Measurements from ENCODE around the gene CDH22.

CDH22 gene

DNA sequence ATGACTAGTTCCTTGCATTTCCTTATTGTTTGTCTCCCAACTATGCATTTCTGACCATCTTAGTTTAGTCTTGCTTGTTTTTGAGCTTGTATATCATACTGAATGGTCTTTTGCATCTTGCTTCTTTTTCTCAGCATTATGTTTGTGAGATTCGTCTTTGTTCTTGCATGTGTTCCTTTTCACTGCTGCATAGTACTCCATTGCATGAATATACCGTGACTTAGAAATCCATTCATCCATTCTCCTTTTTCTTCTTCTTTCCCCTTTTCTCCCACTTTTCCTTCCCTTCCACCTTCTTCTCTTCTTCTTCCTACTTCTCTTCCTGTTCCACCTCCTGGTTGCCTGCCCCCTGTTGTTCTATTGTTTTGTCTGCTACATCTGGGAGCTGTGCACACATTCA, 42.8 kb downstream of the CDH22 start:
- no peak for DNase-seq

- peak; percentile 62 for DNase-seq
Observed at GRCh38 chr20:46264391-46265266, 43.7 kb downstream of the CDH22 start.

DNA sequence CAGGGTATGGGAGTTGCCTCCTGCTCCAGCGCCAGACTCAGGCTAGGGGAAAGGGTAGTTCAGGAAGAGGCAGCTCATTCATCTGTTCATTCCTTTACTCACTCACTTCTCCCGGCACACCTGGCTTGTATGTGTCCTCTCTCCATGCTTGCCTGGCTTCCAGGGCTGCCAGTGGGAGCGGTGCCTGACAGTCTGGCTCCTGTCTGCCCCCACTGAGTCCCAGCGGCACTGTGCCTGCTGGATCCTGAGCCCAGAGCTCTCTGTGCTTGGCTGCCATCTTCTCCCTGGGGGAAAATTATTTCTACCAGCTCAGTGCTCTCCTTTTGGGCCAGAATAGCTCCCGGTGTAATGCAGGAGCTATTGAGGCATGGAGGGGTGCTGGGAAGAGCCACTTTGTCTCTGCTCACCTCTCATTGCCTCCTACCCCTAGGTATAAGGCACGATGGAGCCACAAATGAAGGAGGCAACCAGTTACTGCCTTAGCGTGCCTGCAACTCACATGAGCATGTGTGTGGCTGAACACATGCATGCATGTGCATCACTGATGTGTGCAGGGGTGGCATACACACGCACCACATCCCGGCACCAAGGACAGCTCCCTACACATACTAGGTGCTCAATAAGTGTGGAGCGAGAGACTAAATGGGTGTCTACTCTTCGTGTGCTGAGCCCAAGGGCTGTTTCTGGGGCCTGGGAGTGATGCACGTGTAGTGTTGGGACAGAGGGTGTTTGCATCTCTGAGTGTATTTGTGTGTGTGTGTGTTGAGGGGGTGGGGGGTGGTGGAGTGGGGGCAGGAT, 46.6 kb downstream of the CDH22 start:
- no peak for DNase-seq

DNA sequence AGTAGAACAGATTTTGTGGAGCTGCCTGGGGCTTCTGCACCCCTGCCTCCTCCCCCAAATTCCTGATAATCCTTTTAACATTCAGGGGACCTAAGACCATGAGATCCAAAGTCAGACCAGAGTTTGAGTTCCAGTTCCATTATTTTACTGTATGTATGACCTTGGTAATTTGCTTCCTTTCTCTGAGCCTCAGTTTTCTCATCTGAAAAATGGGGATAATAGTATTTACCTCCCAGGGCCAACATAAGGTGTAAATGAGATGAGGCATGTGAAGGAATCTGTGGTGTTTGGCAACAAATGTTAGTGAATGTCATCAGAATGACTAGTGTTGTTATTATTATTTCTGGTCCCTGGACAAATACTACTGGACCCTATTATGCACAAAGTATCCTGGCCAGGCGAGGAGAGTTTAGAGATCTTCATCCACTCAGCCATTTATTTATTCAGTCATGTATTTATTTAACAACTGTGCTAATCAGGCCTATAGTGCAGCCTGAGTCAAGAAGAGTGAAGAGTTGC, 47.3 kb downstream of the CDH22 start:
- no peak for DNase-seq

- DNase-seq: no peak
Observed at GRCh38 chr20:46260480-46260879, 47.8 kb downstream of the CDH22 start.

DNA sequence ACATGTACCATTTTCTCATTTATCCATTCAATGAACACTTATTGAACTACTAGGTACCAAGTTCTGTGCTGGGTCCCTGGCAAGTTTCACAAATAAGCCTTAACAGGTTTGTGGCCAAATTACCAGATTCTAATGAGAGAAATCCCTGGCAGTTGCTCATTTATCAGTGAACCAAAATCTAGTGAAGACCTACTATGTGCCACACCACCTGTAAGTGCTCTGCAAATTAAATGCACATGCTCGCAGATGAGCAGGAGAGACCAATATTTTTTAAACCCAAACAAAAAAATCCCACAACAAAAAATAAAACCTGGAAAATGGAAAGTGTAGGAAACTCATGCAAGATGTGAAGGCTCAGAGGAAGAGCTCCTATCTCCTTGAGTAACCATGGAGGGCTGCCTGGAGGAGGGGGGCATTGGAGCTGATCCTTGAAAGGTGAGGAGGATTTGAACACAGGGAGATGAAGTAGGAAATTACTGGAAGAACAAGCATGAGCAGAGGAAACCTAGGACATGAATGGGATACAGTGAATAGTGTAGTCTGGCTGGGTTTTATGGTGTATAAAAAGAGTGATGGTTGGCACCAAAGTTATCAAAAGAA, 48.9 kb downstream of the CDH22 start:
- DNase-seq: no peak

DNA sequence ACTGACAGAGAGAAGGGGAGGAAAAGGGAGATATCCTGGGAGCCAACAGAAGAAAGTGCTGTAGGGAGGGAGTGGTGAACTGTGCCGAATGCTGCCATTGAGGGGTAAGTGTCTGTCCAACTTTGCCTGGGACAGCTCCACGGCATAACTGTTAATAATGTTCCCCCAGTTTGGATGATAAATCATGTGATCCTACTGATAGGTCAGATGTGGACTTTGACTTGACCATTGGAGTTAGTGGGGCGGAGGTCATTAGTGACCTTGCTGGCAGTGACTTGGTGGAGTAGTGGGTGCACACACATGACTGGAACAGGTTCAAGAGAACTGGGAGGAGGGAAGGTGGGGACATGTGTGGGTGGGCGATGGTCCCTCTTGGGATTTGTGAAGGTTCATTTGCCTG, 50.4 kb downstream of the CDH22 start:
- no peak for DNase-seq

DNA sequence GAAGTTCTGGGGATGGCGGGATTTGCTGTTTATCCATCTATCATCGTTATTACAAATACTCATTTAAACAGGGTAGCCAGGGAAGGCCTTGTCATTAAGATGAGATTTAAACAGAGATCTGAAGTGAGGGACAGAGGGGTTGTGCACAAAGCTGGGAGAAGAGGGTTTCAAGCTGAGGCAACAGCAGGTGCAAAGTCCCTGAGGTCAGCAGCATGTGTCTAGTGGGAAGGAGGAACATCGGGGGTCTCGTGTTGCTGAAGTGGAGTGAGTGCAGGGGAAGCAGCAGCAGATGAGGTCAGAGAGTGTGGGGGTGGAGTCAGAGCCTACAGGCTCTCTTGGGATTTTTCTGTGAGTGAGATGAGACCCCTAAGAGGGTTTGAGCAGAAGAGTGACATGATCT, 52.0 kb downstream of the CDH22 start:
- DNase-seq: no peak

- peak; percentile 93 for DNase-seq
Observed at GRCh38 chr20:46255440-46256104, 52.7 kb downstream of the CDH22 start.

DNA sequence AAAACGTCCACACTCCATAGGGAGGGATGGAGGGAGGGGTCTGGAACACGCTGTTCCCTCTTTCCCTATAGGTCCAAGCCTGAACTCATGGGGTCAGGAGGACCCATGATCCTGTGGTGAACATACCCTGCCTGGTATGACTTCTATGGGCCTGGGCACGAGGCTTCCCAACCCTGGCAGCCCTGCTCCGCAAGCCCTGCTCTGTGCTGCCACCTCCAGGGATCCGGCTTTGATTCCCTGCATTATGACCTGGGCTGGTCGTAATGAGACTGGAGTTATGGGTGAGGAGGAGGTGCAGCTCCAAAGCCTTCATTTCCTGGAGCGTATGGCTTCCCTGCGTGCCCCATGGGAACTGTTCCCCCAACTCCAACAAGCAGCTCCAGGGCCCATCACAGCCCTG, 54.9 kb downstream of the CDH22 start:
- peak; percentile 78 for DNase-seq

- peak; percentile 16 for DNase-seq
Observed at GRCh38 chr20:46252352-46253091, 55.8 kb downstream of the CDH22 start.

DNA sequence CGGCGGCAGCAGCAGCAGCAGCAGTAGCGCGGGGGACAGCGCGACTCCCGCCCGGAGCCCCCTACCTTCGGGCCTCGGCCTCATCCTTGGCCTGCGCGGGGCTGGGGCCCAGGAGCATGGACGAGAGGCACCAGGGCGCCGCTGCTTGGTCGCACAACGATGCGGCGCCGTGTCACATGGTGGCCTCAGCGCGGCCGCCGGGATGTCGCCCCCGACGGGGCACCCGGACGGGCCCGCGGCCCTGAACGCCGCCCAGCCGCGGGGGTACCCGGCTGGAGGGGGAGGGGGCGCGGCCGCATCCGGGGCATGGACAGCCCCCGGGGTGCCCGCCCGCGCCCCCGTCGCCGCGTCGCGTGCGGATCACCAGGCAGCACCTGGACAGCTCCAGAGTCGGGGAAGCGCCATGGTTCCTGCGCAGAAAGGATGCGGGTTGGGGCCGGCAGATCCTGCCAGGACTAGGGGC, 57.1 kb downstream of the CDH22 start:
- DNase-seq: no peak

DNA sequence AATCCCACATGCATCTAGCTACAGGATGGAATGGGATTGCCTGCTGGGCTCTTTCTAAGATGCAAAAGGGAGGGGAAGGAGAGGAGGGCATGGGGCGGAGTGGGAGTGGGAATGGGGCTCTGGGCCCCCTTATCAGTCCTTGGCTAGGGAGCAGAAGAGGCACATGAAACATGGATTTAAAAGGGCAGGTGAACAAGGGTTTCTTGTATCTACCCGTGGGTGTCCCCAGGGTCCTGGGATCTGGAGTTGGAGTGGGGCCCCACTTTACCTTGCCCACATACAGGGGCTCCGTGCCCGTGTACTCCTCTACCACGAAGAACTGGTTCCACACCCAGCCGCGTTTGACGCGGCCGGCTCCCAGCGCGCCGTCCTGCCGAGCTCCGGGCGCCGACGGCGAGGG, 57.5 kb downstream of the CDH22 start:
- DNase-seq: no peak

DNA sequence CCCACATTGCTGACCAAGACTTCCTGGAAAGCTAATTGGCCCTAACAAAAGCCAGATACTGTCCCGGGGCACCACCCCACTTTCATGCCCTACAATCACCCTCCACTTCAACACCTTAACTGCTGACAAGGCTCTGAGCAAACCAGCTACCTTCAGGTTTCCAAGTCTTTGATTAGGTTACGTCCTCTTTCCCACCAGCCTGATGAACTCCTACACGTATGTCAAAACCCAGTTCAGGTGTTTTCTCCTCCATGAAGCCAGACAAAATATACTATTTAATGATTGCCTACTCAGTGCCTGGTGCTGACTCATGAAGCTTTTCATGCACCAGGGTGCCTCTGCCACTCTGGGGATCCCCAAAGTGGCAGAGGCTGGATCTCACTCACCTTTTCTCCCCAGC, 58.6 kb downstream of the CDH22 start:
- no peak for DNase-seq

- no peak for DNase-seq
Observed at GRCh38 chr20:46246559-46246958, 61.7 kb downstream of the CDH22 start.

DNA sequence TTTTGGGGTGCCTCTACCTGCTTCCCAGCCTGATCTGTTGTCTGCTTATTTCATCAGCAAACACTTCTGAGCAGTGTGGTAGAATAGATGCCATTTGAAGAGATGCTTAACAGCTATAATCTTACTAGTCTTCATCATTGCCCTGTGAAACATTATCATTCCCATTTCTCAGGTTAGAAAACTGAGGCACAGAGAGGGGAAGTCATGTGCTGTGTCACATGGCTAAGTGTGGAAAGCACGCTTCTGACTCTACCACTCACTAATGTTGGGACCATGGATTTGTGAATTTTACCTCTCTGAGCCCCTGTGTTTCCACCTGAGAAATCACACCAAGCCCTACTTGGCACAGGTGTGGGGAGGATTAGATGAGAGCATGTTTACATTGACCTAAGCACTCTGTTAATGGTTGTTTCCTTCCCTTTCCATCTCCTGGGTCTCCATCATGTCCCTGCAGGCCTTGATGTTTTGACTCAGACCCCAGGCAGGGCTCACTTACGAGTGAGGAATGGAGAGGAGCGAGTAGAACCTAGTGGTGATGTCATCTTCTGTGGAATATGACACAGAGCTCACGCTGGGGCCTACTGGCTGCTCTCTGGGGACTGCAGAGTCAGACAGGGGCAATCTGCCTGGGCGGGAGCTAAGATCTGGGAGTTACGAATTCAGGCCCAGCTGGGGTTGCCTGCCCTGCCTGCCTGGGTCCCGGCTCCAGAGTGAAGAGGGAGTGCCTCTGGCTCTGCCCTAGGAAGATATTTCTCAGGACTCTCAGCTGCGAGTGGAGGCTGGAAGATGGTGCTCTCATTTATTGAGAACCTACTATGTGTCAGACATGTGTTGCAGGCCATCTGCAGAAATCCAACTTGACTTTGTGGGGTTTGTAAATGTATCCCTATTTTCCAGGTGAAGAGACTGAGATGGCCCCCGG, 64.3 kb downstream of the CDH22 start:
- DNase-seq: peak; percentile 30

DNA sequence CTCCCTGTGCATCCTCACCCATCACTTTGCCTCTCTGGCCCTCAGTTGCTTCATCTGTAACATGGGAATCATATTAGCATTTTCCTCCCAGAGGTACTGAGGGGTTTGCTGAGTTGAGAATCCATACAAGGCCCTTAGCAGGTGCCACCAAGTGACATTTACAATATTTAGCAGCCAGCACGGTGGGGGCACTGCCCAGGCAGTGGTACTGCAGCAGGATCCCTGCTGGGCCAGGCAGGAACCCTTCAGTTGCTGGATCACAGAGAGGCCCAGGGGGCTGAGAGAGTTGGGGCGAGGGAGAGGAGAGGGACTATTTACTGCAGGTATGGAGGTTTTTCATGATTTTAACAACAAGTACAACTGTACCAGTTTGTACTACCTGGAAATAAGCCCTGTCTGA, 65.9 kb downstream of the CDH22 start:
- DNase-seq: no peak

DNA sequence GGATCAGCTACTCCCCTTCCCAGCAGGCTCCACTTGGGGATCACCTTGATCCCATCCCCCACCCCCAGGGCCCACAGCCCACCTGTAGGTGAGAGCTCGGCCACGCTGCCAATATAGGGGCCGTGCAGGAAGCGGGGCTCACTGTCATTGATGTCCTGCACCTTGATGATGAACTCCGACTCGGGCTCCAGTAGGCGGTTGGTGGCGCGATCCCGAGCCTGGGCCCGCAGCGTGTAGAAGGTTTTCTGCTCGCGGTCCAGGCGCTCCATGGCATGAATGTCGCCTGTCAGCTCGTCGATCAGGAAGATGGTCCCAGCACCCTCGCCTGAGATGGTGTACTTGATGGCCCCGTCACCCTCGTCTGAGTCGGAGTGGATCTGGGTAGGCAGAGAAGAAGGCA, 67.4 kb downstream of the CDH22 start:
- DNase-seq: no peak

GRCh38 chr20:46240065-46240464, 68.2 kb downstream of the CDH22 start:
- no peak for DNase-seq

GRCh38 chr20:46237736-46238135, 70.6 kb downstream of the CDH22 start:
- no peak for DNase-seq

- no peak for DNase-seq
Observed at GRCh38 chr20:46237227-46237626, 71.1 kb downstream of the CDH22 start.

Measured in DMS53 (cell line).